Liver (tissue), 9 donors: ENCODE measurements around the gene PEX3. TPM values are rescaled to one million over a fixed set of nuclear protein-coding genes. Genes with fewer than 3 reads are reported as not detected.

Experiments
- DNase-seq: peaks from one replicate; pipeline ENCODE4 v3.0.0-alpha.2; 2017; ENCODE audit warnings: low spot score
- H3K27ac ChIP-seq, 2 donors: one replicate each; pipeline ENCODE4 v1.7.0; 2013; ENCODE audit warnings: inconsistent platforms in 2 of 2, low read length in 2 of 2, control low read depth in 1 of 2, low read depth in 1 of 2, mild to moderate bottlenecking in 1 of 2
- H3K27me3 ChIP-seq, 4 donors: one replicate each; pipeline versions ENCODE4 v1.6.1 to v1.7.0; 2013; ENCODE audit warnings: low read length in 3 of 4, inconsistent platforms in 1 of 4, mild to moderate bottlenecking in 1 of 4, moderate library complexity in 1 of 4; ENCODE audit not compliant: control insufficient read depth in 4 of 4, insufficient read depth in 4 of 4
- H3K36me3 ChIP-seq, 4 donors: one replicate each; pipeline versions ENCODE4 v1.6.1 to v1.7.0; 2013; ENCODE audit warnings: low read length in 3 of 4, mild to moderate bottlenecking in 3 of 4, low read depth in 1 of 4, moderate library complexity in 1 of 4; ENCODE audit not compliant: control insufficient read depth in 4 of 4, insufficient read depth in 3 of 4
- H3K4me1 ChIP-seq, 4 donors: one replicate each; pipeline versions ENCODE4 v1.6.1 to v1.7.0; 2013; ENCODE audit warnings: low read length in 3 of 4, mild to moderate bottlenecking in 3 of 4, moderate library complexity in 1 of 4; ENCODE audit not compliant: control insufficient read depth in 4 of 4, insufficient read depth in 4 of 4
- H3K4me3 ChIP-seq, 3 donors: one replicate each; pipeline versions ENCODE4 v1.6.1 to v1.7.0; 2013; ENCODE audit warnings: low read length in 3 of 3, control low read depth in 1 of 3, low read depth in 1 of 3, mild to moderate bottlenecking in 1 of 3
- H3K9ac ChIP-seq, 2 donors: one replicate each; pipeline ENCODE4 v1.7.0; 2013; ENCODE audit warnings: low read length in 2 of 2, mild to moderate bottlenecking in 2 of 2, moderate library complexity in 2 of 2, control low read depth in 1 of 2, low read depth in 1 of 2
- H3K9me3 ChIP-seq, 4 donors: one replicate each; pipeline versions ENCODE4 v1.6.1 to v1.7.0; 2013; ENCODE audit warnings: low read length in 3 of 4; ENCODE audit not compliant: control insufficient read depth in 4 of 4
- CTCF ChIP-seq: fragments of 150-350 bp; IDR thresholded peaks from 2 replicates; pipeline ENCODE4 v1.5.1; 2017; ENCODE audit warnings: improper control_type of control experiment, low read depth, low read length; ENCODE audit not compliant: missing input control
- EGR1 ChIP-seq, 2 donors: IDR thresholded peaks; 2 replicates each; pipeline ENCODE4 v1.6.1; 2016 to 2018; ENCODE audit warnings: antibody characterized with exemption in 2 of 2, low read depth in 2 of 2
- FOXA1 ChIP-seq: IDR thresholded peaks from 2 replicates; pipeline ENCODE4 v1.6.1; 2016; ENCODE audit warnings: antibody characterized with exemption
- FOXA2 ChIP-seq: IDR thresholded peaks from 2 replicates; pipeline ENCODE4 v1.6.1; 2016; ENCODE audit warnings: antibody characterized with exemption
- GABPA ChIP-seq, 2 donors: IDR thresholded peaks in 1 of 2; conservative IDR thresholded peaks in 1 of 2; 2 replicates each; pipeline ENCODE4 v1.6.1; 2016; ENCODE audit warnings: antibody characterized with exemption in 2 of 2, mild to moderate bottlenecking in 1 of 2, moderate library complexity in 1 of 2
- HNF4A ChIP-seq, 2 donors: conservative IDR thresholded peaks; 2 replicates each; pipeline ENCODE4 v1.6.1; 2016; ENCODE audit warnings: antibody characterized with exemption in 2 of 2, mild to moderate bottlenecking in 2 of 2
- HNF4G ChIP-seq: IDR thresholded peaks from 2 replicates; pipeline ENCODE4 v1.6.1; 2016; ENCODE audit warnings: antibody characterized with exemption
- JUND ChIP-seq, 2 donors: IDR thresholded peaks; 2 replicates each; pipeline ENCODE4 v1.6.1; 2016; ENCODE audit warnings: antibody characterized with exemption in 2 of 2
- MAX ChIP-seq: IDR thresholded peaks from 2 replicates; pipeline ENCODE4 v1.6.1; 2016; ENCODE audit warnings: antibody characterized with exemption
- NR2F2 ChIP-seq: IDR thresholded peaks from 2 replicates; pipeline ENCODE4 v1.6.1; 2016; ENCODE audit warnings: antibody characterized with exemption
- RAD21 ChIP-seq, 2 donors: IDR thresholded peaks; 2 replicates each; pipeline ENCODE4 v1.6.1; 2016; ENCODE audit warnings: antibody characterized with exemption in 2 of 2, mild to moderate bottlenecking in 2 of 2
- RXRA ChIP-seq, 2 donors: IDR thresholded peaks; 2 replicates each; pipeline ENCODE4 v1.6.1; 2017 to 2018; ENCODE audit warnings: antibody characterized with exemption in 2 of 2, mild to moderate bottlenecking in 1 of 2
- SP1 ChIP-seq: IDR thresholded peaks from 2 replicates; pipeline ENCODE4 v1.6.1; 2018; ENCODE audit warnings: antibody characterized with exemption, mild to moderate bottlenecking
- TAF1 ChIP-seq: conservative IDR thresholded peaks from 2 replicates; pipeline ENCODE4 v1.6.1; 2016; ENCODE audit warnings: antibody characterized with exemption, mild to moderate bottlenecking
- YY1 ChIP-seq: IDR thresholded peaks from 2 replicates; pipeline ENCODE4 v1.6.1; 2016; ENCODE audit warnings: antibody characterized with exemption, mild to moderate bottlenecking
- WGBS: extraction: QIAGEN DNeasy Blood & Tissue Kit; methylation state at CpG from one replicate; pipeline ENCODE4 v1.1.7; 2013; 5-methylcytosine and 5-hydroxymethylcytosine counted together
- polyA plus RNA-seq, 2 donors: library from polyadenylated mRNA; stranded (reverse) in 1 of 2; unstranded in 1 of 2; fragments of 200-250 nt in 1 of 2; fragments of >200 nt in 1 of 2; fragmentation: Nextera tagmentation in 1 of 2; extraction: Ambion mirVana in 1 of 2; gene quantifications; one replicate each; pipeline versions ENCODE4 v1.2.1 to v1.2.3, GENCODE V29; 2013 to 2015
- total RNA-seq, 2 donors: library from RNA; depleted of rRNA; stranded (reverse); fragments of >200 nt; gene quantifications; one replicate each; pipeline ENCODE4 v1.2.3, GENCODE V29; 2014
- TF ChIP-seq, protein P1 (sequence below): IDR thresholded peaks from 2 replicates; pipeline ENCODE4 v1.6.1; 2016; ENCODE audit warnings: antibody characterized with exemption
- TF ChIP-seq, protein P2 (sequence below): IDR thresholded peaks from 2 replicates; pipeline ENCODE4 v1.6.1; 2016; ENCODE audit warnings: antibody characterized with exemption
- TF ChIP-seq, protein P3 (sequence below): IDR thresholded peaks from 2 replicates; pipeline ENCODE4 v1.6.1; 2016; ENCODE audit warnings: antibody characterized with exemption, mild to moderate bottlenecking
- donor health status: healthy.
- donor health status: healthy.
- donor health status: healthy.
- donor health status: healthy.
- donor health status: healthy.

The PEX3 gene
- total and polyA plus RNA-seq, 4 donors = 12.7 to 27.2 (median 15.2) TPM

- Histone ChIP-seq H3K9me3 (no peaks in the 10 kb centered on the region), H3K27me3 (no peaks in the 10 kb centered on the region), H3K4me1 (peaks cover 0 to 3% (median under 1%) of the 10 kb centered on the region in 4 donors), H3K36me3 (peaks cover 0 to 17% (median 11%) of the 10 kb centered on the region in 4 donors), H3K27ac (no peak overlapping the region), H3K9ac (no peak overlapping the region), H3K4me3 (no peak overlapping the region)
- TF ChIP-seq, protein P1, sequence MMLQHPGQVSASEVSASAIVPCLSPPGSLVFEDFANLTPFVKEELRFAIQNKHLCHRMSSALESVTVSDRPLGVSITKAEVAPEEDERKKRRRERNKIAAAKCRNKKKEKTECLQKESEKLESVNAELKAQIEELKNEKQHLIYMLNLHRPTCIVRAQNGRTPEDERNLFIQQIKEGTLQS = no peak
- TF ChIP-seq EGR1 (IDR thresholded peaks at IDR 0.05; ENCODE audit: low read depth in 2 of 2) = no peak
- no peak for TF ChIP-seq SP1
- no peak for TF ChIP-seq NR2F2
- no peak for TF ChIP-seq MAX
- no peak for TF ChIP-seq JUND (IDR thresholded peaks at IDR 0.05)
- TF ChIP-seq, protein P2, sequence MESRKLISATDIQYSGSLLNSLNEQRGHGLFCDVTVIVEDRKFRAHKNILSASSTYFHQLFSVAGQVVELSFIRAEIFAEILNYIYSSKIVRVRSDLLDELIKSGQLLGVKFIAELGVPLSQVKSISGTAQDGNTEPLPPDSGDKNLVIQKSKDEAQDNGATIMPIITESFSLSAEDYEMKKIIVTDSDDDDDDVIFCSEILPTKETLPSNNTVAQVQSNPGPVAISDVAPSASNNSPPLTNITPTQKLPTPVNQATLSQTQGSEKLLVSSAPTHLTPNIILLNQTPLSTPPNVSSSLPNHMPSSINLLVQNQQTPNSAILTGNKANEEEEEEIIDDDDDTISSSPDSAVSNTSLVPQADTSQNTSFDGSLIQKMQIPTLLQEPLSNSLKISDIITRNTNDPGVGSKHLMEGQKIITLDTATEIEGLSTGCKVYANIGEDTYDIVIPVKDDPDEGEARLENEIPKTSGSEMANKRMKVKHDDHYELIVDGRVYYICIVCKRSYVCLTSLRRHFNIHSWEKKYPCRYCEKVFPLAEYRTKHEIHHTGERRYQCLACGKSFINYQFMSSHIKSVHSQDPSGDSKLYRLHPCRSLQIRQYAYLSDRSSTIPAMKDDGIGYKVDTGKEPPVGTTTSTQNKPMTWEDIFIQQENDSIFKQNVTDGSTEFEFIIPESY = no peak
- no peak for TF ChIP-seq HNF4G
- no peak for TF ChIP-seq CTCF
- no peak for TF ChIP-seq GABPA (IDR thresholded peaks at IDR 0.05 in 1 of 2, conservative IDR thresholded peaks at IDR 0.05 in 1 of 2)
- TF ChIP-seq, protein P3, sequence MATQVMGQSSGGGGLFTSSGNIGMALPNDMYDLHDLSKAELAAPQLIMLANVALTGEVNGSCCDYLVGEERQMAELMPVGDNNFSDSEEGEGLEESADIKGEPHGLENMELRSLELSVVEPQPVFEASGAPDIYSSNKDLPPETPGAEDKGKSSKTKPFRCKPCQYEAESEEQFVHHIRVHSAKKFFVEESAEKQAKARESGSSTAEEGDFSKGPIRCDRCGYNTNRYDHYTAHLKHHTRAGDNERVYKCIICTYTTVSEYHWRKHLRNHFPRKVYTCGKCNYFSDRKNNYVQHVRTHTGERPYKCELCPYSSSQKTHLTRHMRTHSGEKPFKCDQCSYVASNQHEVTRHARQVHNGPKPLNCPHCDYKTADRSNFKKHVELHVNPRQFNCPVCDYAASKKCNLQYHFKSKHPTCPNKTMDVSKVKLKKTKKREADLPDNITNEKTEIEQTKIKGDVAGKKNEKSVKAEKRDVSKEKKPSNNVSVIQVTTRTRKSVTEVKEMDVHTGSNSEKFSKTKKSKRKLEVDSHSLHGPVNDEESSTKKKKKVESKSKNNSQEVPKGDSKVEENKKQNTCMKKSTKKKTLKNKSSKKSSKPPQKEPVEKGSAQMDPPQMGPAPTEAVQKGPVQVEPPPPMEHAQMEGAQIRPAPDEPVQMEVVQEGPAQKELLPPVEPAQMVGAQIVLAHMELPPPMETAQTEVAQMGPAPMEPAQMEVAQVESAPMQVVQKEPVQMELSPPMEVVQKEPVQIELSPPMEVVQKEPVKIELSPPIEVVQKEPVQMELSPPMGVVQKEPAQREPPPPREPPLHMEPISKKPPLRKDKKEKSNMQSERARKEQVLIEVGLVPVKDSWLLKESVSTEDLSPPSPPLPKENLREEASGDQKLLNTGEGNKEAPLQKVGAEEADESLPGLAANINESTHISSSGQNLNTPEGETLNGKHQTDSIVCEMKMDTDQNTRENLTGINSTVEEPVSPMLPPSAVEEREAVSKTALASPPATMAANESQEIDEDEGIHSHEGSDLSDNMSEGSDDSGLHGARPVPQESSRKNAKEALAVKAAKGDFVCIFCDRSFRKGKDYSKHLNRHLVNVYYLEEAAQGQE = no peak
- TF ChIP-seq RAD21 (IDR thresholded peaks at IDR 0.05) = no peak
- TF ChIP-seq FOXA1 = no peak
- TF ChIP-seq FOXA2 = no peak
- TF ChIP-seq HNF4A (conservative IDR thresholded peaks at IDR 0.05) = no peak
- no peak for TF ChIP-seq TAF1
- TF ChIP-seq YY1 = no peak
- TF ChIP-seq RXRA (IDR thresholded peaks at IDR 0.05) = no peak
- 89% methylated on average over 2 of the region's 2 CpGs for WGBS
- no peak for DNase-seq
These were observed 54.9 kb downstream of the PEX3 start for GRCh38 chr6:143505537-143505936.
